Suprapubic skin (tissue), 4 donors: ENCODE data around the gene RCOR3. TPM values are rescaled to one million over a fixed set of nuclear protein-coding genes. Genes with fewer than 3 reads are reported as not detected.

ENCODE experiments used
- DNase-seq, 2 donors: peaks; one replicate each; pipeline ENCODE4 v3.0.0-alpha.2; 2019; ENCODE audit warnings: low spot score in 2 of 2
- H3K27ac ChIP-seq: fragments of 200-600 bp; sonication (generic); one replicate; pipeline ENCODE4 v1.5.1; 2019
- H3K27me3 ChIP-seq: fragments of 200-600 bp; sonication (generic); one replicate; pipeline ENCODE4 v1.5.1; 2019
- H3K36me3 ChIP-seq: fragments of 200-600 bp; sonication (generic); one replicate; pipeline ENCODE4 v1.5.1; 2019
- H3K4me1 ChIP-seq: fragments of 200-600 bp; sonication (generic); one replicate; pipeline ENCODE4 v1.5.1; 2019
- H3K4me3 ChIP-seq: fragments of 200-600 bp; sonication (generic); one replicate; pipeline ENCODE4 v1.5.1; 2019; ENCODE audit warnings: mild to moderate bottlenecking
- H3K9me3 ChIP-seq: fragments of 200-600 bp; sonication (generic); one replicate; pipeline ENCODE4 v1.5.1; 2019
- CTCF ChIP-seq, 2 donors: fragments of 200-600 bp in 1 of 2; fragments of 450-650 bp in 1 of 2; sonication (generic) in 1 of 2; IDR thresholded peaks; one replicate each; pipeline ENCODE4 v1.5.1; 2016 to 2019; ENCODE audit warnings: antibody characterized with exemption in 2 of 2, mild to moderate bottlenecking in 1 of 2, moderate library complexity in 1 of 2
- EP300 ChIP-seq: sonication (generic); formaldehyde crosslinking; IDR thresholded peaks from one replicate; pipeline ENCODE4 v1.6.1; 2017; ENCODE audit warnings: antibody characterized with exemption
- POLR2A ChIP-seq, 2 donors: fragments of 450-650 bp; IDR thresholded peaks; one replicate each; pipeline ENCODE4 v1.6.1; 2017; ENCODE audit warnings: antibody characterized with exemption in 2 of 2, mild to moderate bottlenecking in 2 of 2, moderate library complexity in 2 of 2
- POLR2AphosphoS5 ChIP-seq, 3 donors: sonication (generic); formaldehyde crosslinking; IDR thresholded peaks; one replicate each; pipeline ENCODE4 v1.6.1; 2017; ENCODE audit warnings: antibody characterized with exemption in 3 of 3
- WGBS: methylation state at CpG from one replicate; pipeline ENCODE4 v1.1.5; 2018; 5-methylcytosine and 5-hydroxymethylcytosine counted together
- total RNA-seq, 4 donors: library from RNA; depleted of rRNA; stranded (reverse); fragments of >200 nt; gene quantifications; one replicate each; pipeline ENCODE4 v1.1.0, GENCODE V29; 2016

The RCOR3 gene
- total RNA-seq, 4 donors from 2014 or later: 24.9 to 151 (median 42.9) TPM

DNA sequence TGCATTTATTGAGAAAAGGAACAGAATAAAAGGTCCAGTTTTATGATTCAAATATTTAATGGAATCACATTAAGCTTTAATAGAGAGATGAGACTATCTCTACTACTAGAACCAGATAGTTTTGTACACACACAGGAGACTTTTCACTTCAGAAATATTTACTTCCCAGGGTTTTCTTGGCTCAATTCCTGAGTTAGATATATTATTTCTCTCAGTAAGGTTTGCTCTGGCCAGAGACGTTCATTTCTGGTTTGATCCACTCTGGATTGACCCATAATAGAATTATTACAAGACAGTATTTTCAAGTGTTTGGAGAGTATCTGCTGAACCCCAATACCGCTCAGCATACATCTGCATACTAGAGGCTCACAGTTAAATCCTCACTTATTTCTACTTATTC is 1.3 kb upstream of the RCOR3 start:
- DNase-seq: no peak
- Histone ChIP-seq H3K36me3 (no peaks in the 10 kb centered on the region), H3K27me3 (no peaks in the 10 kb centered on the region), H3K27ac (peak overlapping the region; percentile 97), H3K4me1 (peaks cover 19% of the 10 kb centered on the region), H3K4me3 (peak overlapping the region; percentile 95), H3K9me3 (no peaks in the 10 kb centered on the region)
- 6% methylated on average over 2 of the region's 2 CpGs for WGBS
- TF ChIP-seq POLR2A (IDR thresholded peaks at IDR 0.05) (no peak), CTCF (IDR thresholded peaks at IDR 0.05) (no peak), POLR2AphosphoS5 (IDR thresholded peaks at IDR 0.05) (no peak), EP300 (no peak)

DNA sequence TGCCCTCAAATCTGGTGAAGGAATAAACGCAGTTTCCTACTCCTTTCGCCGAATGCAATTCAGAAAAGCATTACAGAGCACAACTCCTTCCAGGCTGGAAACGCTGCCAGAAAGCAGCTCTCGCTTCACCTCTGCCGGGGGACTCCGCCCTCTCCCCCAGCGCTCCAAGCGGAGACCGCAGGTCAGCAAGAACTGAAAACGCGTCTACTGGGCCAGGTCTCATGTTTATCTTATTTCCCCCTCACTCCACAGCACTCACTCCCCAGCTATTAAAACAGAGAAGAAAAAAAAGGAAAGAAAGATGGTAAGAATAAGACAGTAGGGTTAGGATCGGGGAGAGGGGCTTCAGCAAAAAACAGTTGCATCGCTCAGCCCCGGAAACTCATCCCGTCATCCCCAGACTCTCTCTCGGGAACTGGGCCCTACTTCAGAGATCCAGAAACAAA is 833 bp upstream of the RCOR3 start:
- TF ChIP-seq CTCF (IDR thresholded peaks at IDR 0.05) (no peak), EP300 (no peak), POLR2A (IDR thresholded peaks at IDR 0.05) (peak in 1 of 2 donors; percentile 35), POLR2AphosphoS5 (IDR thresholded peaks at IDR 0.05) (peak in 1 of 3 donors; percentile 29)
- Histone ChIP-seq H3K4me1 (peaks cover 19% of the 10 kb centered on the region), H3K27me3 (no peaks in the 10 kb centered on the region), H3K9me3 (no peaks in the 10 kb centered on the region), H3K4me3 (peak overlapping the region; percentile 95), H3K36me3 (no peaks in the 10 kb centered on the region), H3K27ac (peak overlapping the region; percentile 97)
- under 1% methylated on average over 17 of the region's 17 CpGs for WGBS
- peak; percentile 85 to 88 for DNase-seq

GRCh38 chr1:211259638-211260126 is 516 bp downstream of the RCOR3 start:
- H3K9me3 ChIP-seq: no peaks in the 10 kb centered on the region
- H3K27ac ChIP-seq: peak overlapping the region; percentile 97
- peak in 1 of 2 donors; percentile 80 for DNase-seq
- peak overlapping the region; percentile 95 for H3K4me3 ChIP-seq
- no peak for TF ChIP-seq CTCF (IDR thresholded peaks at IDR 0.05)
- no peak for TF ChIP-seq POLR2AphosphoS5 (IDR thresholded peaks at IDR 0.05)
- no peak for TF ChIP-seq EP300
- no peak for TF ChIP-seq POLR2A (IDR thresholded peaks at IDR 0.05)
- H3K27me3 ChIP-seq: no peaks in the 10 kb centered on the region
- peaks cover 19% of the 10 kb centered on the region for H3K4me1 ChIP-seq
- 0% methylated on average over 5 of the region's 39 CpGs for WGBS
- H3K36me3 ChIP-seq: no peaks in the 10 kb centered on the region

GRCh38 chr1:211260141-211261107 is 1.3 kb downstream of the RCOR3 start:
- no peaks in the 10 kb centered on the region for H3K36me3 ChIP-seq

More at GRCh38 chr1:211260141-211261107, 1.3 kb downstream of the RCOR3 start:
- DNase-seq: peak; percentile 90 to 94
- H3K27me3 ChIP-seq: no peaks in the 10 kb centered on the region
- no peak for TF ChIP-seq CTCF (IDR thresholded peaks at IDR 0.05)
- no peak for TF ChIP-seq POLR2A (IDR thresholded peaks at IDR 0.05)
- no peak for TF ChIP-seq POLR2AphosphoS5 (IDR thresholded peaks at IDR 0.05)
- no peak for TF ChIP-seq EP300
- peak overlapping the region; percentile 97 for H3K27ac ChIP-seq
- under 1% methylated on average over 21 of the region's 59 CpGs for WGBS
- H3K4me3 ChIP-seq: peak overlapping the region; percentile 95
- peaks cover 19% of the 10 kb centered on the region for H3K4me1 ChIP-seq
- no peaks in the 10 kb centered on the region for H3K9me3 ChIP-seq
